GM12875 (cell line): Measurements from ENCODE around the gene TEX30.

Experiments used
- H3K4me3 ChIP-seq: one replicate; pipeline ENCODE4 v1.5.1; 2011; ENCODE audit warnings: low read depth, low read length, control low read depth
- TF ChIP-seq, protein P1 (sequence below): IDR thresholded peaks from 2 replicates; pipeline ENCODE4 v1.5.1; 2011; ENCODE audit warnings: low read depth, mild to moderate bottlenecking, control low read depth, inconsistent platforms, low read length, moderate library complexity, borderline replicate concordance; ENCODE audit not compliant: insufficient read depth

Gene TEX30

DNA sequence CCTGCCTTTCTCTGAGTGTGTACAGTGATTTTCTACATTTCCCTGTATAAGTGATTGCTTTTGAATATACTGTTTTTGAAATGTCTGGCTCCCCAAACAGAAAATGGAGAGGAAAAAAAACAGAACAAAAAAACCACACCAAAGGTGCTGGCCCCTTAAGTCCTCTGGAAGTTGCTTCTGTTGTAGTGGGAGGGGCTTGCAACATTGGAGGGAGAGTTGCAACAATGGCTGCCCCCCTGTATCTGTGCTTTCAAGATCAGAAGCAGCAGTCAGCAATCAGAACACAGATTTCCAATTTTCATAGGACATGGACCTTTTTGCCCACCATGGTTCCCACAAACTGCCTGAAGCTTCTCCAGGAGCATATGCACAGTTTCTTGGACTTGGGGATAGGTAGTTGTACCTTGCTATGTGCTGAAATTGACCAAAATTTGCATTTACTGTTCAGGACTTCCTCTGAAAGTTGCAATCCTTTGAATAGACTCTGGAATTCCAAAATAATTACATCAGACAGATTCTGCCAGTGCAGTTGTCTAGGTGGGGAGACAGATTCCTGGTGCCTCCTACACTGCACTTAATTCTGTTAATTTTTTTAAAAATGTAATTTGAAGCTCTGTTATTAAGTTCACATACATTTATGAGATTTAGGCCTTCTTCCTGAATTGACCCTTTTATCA, 39.2 kb upstream of the TEX30 start:
- no peak overlapping the region for H3K4me3 ChIP-seq
- TF ChIP-seq, protein P1, sequence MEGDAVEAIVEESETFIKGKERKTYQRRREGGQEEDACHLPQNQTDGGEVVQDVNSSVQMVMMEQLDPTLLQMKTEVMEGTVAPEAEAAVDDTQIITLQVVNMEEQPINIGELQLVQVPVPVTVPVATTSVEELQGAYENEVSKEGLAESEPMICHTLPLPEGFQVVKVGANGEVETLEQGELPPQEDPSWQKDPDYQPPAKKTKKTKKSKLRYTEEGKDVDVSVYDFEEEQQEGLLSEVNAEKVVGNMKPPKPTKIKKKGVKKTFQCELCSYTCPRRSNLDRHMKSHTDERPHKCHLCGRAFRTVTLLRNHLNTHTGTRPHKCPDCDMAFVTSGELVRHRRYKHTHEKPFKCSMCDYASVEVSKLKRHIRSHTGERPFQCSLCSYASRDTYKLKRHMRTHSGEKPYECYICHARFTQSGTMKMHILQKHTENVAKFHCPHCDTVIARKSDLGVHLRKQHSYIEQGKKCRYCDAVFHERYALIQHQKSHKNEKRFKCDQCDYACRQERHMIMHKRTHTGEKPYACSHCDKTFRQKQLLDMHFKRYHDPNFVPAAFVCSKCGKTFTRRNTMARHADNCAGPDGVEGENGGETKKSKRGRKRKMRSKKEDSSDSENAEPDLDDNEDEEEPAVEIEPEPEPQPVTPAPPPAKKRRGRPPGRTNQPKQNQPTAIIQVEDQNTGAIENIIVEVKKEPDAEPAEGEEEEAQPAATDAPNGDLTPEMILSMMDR, result no peak

DNA sequence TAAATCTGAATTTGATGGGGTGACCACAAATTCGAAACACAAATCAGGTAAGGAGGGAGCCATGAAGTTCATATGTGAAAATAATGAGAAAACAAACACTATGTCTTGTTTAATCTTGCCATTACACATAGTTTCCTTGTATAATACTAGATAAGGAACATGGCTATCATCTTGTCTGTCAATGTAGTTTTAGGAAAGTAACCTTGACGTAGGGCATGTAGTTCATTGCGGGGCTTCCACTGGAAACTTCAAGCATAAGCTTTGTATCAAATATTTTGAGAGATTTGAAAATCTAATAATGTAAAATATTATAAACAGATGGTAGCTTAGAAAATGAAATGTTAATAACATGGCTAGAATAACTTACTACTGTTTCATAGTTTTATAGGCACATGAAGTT, 34.1 kb upstream of the TEX30 start:
- TF ChIP-seq, protein P1, result no peak
- H3K4me3 ChIP-seq, result no peak overlapping the region

DNA sequence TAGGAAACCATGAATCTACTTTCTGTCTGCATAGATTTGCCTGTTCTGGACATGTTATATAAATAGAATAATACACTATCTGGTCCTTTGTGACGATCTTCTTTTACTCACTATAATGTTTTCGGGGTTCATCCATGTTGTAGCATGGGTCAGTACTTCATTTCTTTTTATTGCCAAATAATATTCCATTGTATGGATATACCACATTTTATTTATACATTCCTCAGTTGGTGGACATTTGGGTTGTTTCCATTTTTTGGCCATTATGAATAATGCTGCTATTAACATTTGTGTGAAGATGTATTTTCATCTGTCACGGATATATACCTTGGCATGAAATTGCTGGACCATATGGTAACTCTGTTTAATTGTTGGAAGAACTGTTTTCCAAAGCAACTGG, 32.1 kb upstream of the TEX30 start:
- TF ChIP-seq, protein P1, result no peak
- H3K4me3 ChIP-seq, result no peak overlapping the region

DNA sequence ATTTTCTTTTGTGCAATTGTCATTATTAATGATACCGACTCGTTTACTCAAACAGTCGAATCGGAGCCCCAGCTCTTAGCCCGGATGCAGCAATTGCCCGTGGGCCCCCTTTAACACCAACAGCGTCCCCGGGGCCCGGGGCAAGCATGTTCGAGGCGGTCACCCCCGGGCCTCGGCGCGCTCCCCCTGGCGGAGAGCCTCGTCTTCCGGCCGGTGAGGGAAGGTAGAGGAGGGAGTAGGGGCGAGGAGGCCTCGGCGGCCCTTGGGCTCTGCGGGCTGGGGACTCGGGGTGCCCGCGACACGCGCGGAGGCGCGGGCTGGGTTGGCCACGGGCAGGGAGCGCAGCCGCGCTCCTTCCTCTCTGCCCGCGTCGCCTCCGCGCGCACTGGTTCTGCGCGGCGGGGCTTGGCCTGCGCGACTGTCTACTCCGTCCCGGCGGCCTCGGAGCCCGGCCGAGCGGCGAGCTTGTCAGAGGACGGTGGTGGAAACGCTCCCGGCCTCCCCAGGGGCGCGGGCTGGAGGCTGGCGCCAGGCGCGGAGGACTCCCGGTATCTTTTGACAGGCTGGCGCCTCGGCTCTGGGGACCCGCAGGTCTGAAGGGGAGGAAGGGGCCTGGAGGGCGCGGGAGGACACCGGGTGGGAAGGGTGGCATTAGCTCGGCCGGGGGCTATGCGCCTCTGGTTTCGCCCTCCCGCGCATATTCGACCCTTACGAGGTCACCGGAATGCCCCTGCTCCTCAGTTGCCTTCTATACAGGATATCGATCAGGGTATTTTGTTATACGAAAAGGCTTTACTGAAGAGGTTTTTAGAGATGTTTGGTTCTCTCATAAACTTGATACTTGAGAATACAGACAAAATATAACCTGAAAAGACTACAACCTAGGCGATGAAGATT, 26.8 kb upstream of the TEX30 start:
- TF ChIP-seq, protein P1, result peak; percentile 87
- H3K4me3 ChIP-seq, result peak overlapping the region; percentile 82

DNA sequence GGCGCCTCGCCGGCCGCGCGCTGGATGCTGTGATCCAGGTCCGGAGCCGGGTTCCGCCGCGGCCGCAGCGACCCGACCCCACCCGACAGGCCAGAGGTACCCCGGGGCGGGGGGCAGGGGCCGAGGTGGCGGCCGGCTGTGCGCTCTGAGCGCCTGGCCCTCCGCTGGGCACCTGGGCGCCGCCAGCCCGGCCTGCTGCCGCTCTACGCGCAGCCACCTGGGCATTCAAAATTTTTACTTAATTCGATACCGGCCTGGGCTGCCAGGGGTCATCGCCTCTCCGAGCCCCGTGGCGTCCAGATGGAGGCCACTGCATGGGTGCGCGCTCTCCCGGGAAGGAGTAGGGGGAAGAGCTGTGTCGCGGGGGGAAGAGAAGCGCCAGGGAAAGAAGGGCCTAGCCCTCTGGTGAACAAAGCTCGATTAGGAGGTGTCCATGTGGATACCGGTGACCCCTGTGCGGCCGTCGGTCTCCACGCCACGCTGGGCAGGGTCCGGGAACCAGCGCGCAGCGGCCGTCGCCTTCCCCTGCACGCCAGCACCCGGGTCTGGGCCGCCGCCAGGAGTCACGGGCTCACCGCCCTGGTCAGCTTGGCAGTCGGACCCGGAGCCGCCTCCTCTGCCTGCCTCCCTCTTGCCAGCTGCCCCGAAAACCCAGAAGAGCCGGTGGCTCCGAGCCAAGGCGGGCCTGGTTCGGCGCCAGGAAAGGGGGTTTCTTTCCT, 26.0 kb upstream of the TEX30 start:
- TF ChIP-seq, protein P1, result no peak
- H3K4me3 ChIP-seq, result peak overlapping the region; percentile 82

DNA sequence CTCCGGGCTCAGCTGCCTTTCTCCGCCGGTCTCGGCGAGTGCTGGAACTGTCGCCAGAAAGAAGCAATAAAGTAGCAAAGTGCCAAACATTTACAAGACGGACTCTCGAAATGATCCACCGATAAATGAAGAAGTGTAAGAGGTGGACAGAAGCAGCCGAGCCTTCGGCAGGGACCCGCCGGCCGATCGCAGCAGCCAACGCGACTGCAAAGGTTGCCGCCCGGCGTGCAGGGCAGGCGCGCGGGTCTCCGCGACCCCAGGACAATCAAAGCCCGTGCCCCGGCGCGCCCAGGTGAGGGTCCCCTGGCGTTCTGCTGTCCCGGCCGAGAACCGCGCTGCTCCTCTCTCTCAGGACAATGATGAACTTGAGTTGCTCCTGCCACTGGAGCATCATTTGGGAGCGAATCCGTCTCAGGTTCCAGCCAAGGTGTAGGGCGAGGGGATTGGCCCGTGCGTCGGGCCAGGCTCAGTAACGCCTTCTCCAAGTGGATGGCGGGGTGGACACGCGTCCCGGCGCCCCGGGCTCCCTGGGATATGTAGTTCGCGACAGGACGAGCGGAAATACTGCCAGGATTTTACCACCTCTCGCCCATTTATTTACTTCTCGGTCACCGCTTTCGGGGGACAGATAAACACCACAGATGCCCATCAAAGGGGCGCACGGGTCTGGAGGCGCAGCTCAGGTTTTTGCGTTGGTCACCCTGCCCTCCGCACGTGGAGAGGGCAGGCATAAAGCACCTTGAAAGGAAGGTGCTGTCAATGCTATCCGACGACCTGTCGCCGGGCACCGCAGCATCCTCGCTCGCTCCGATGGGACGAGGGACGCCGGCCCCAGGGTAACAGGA, 25.2 kb upstream of the TEX30 start, which contains the start of the genes BIVM and POGLUT2:
TSS of gene BIVM (plus strand) at position 539 of the 845 bp plus-strand sequence. CDS start 8,149 bp downstream, outside the sequence.
TSS of gene POGLUT2 (minus strand) at position 396 of the 845 bp plus-strand sequence. CDS start at position 90, 306 bp downstream.
- TF ChIP-seq, protein P1, result no peak
- H3K4me3 ChIP-seq, result peak within 1 kb of the TSS; percentile 82
